ENCODE measurements around the gene ARHGEF28.

ARHGEF28 gene

GRCh38 chr5:73673161-73673591, 47.2 kb downstream of the ARHGEF28 start:
- no peaks in the 10 kb centered on the region for H3K4me1 ChIP-seq (ENCODE audit: control insufficient read depth in 1 of 2, insufficient read depth in 1 of 2, low read depth in 1 of 2, low read length in 1 of 2)
- no peaks in the 10 kb centered on the region for H3K9me3 ChIP-seq
- H3K27me3 ChIP-seq: no peaks in the 10 kb centered on the region
- no peak overlapping the region for H3K4me3 ChIP-seq (ENCODE audit: low read depth in 1 of 2, low read length in 1 of 2)
- no peak overlapping the region for H3K27ac ChIP-seq
- H3K36me3 ChIP-seq: no peaks in the 10 kb centered on the region
- TF ChIP-seq CTCF (IDR thresholded peaks at IDR 0.05): no peak

- H3K36me3 ChIP-seq: no peaks in the 10 kb centered on the region
- H3K27me3 ChIP-seq: no peaks in the 10 kb centered on the region
- H3K4me3 ChIP-seq (ENCODE audit: low read depth in 1 of 2, low read length in 1 of 2): no peak overlapping the region
- H3K27ac ChIP-seq: no peak overlapping the region
- no peak for TF ChIP-seq CTCF (IDR thresholded peaks at IDR 0.05)
- no peaks in the 10 kb centered on the region for H3K9me3 ChIP-seq
- H3K4me1 ChIP-seq (ENCODE audit: control insufficient read depth in 1 of 2, insufficient read depth in 1 of 2, low read depth in 1 of 2, low read length in 1 of 2): no peaks in the 10 kb centered on the region
These were observed 48.6 kb downstream of the ARHGEF28 start for GRCh38 chr5:73674669-73675004.

- Histone ChIP-seq H3K27me3 (no peaks in the 10 kb centered on the region), H3K4me3 (ENCODE audit: low read depth in 1 of 2, low read length in 1 of 2) (no peak overlapping the region), H3K4me1 (ENCODE audit: control insufficient read depth in 1 of 2, insufficient read depth in 1 of 2, low read depth in 1 of 2, low read length in 1 of 2) (no peaks in the 10 kb centered on the region), H3K27ac (no peak overlapping the region), H3K9me3 (no peaks in the 10 kb centered on the region), H3K36me3 (no peaks in the 10 kb centered on the region)
- TF ChIP-seq CTCF (IDR thresholded peaks at IDR 0.05): no peak
These were observed 52.3 kb downstream of the ARHGEF28 start for GRCh38 chr5:73678322-73678740.

- Histone ChIP-seq H3K27ac (no peak overlapping the region), H3K4me3 (ENCODE audit: low read depth in 1 of 2, low read length in 1 of 2) (no peak overlapping the region), H3K36me3 (no peaks in the 10 kb centered on the region), H3K9me3 (no peaks in the 10 kb centered on the region), H3K4me1 (ENCODE audit: control insufficient read depth in 1 of 2, insufficient read depth in 1 of 2, low read depth in 1 of 2, low read length in 1 of 2) (no peaks in the 10 kb centered on the region), H3K27me3 (no peaks in the 10 kb centered on the region)
- TF ChIP-seq CTCF (IDR thresholded peaks at IDR 0.05): no peak
These were observed 52.8 kb downstream of the ARHGEF28 start for GRCh38 chr5:73678807-73679206.

GRCh38 chr5:73682176-73682575, 56.2 kb downstream of the ARHGEF28 start:
- H3K27me3 ChIP-seq: no peaks in the 10 kb centered on the region
- H3K4me1 ChIP-seq (ENCODE audit: control insufficient read depth in 1 of 2, insufficient read depth in 1 of 2, low read depth in 1 of 2, low read length in 1 of 2): no peaks in the 10 kb centered on the region
- H3K27ac ChIP-seq: no peak overlapping the region
- no peaks in the 10 kb centered on the region for H3K36me3 ChIP-seq
- H3K9me3 ChIP-seq: no peaks in the 10 kb centered on the region
- no peak overlapping the region for H3K4me3 ChIP-seq (ENCODE audit: low read depth in 1 of 2, low read length in 1 of 2)
- TF ChIP-seq CTCF (IDR thresholded peaks at IDR 0.05): no peak

GRCh38 chr5:73684691-73685090, 58.7 kb downstream of the ARHGEF28 start:
- Histone ChIP-seq H3K4me3 (ENCODE audit: low read depth in 1 of 2, low read length in 1 of 2) (no peak overlapping the region), H3K27ac (no peak overlapping the region), H3K27me3 (no peaks in the 10 kb centered on the region), H3K36me3 (no peaks in the 10 kb centered on the region), H3K9me3 (no peaks in the 10 kb centered on the region), H3K4me1 (ENCODE audit: control insufficient read depth in 1 of 2, insufficient read depth in 1 of 2, low read depth in 1 of 2, low read length in 1 of 2) (no peaks in the 10 kb centered on the region)
- TF ChIP-seq CTCF (IDR thresholded peaks at IDR 0.05): no peak
